NCI-H2227 (cell line): ENCODE measurements around the gene RFPL1.
"Not testable (repeated sequence)": the region's sequence is repeated elsewhere in the genome, so short reads cannot be mapped to it uniquely, and the experiment has no call there.

Experiments
- DNase-seq: peaks from one replicate; lab custom pipeline; 2025; ENCODE audit not compliant: unreplicated experiment; lab: John Stamatoyannopoulos, UW

RFPL1 gene

DNA sequence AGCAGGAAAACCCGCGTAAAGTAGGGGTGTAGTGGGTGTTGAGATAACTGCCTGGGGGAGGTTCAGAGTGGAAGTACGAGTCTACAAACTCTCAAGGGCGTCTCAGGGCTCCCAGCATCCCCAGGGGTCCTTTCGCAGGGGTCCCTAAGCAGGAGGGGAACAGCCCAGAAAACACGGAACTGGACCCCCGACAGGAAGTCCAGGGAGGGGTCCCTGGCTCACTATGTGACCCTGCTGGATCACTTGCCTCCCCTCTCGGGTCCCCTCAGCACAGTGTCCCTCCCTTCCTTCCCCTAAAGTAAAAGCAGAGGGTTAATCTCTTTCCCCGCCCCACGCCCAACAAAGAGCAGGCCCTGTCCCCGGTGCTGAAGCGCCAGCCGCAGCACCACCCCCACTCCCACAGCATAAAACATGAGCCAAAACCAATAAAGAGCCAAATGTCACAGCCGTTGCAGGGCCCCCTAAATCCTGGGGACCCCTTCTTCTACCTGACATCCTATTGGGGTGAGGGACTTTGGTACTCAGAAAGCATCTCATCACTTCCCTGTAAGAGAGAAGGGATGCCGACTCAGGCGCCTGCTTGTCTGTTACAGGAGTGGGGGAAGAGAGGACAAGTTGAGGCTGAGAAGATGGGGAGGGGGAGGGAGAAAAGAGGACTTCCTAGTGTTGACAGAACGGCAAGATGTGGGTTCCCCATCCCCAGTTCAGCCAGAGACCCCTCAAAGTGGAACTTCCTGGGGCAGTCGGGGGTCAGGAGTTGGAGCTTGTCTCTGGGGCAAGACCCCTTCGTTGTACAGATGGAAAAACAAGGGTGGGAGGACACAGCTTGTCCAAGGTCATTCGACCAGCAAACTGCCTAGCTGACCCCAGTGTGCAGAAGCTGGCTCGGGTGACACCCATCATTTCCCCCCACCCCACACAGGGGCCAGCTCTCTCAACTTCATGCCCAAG lies 40.2 kb downstream of the RFPL1 start:
- DNase-seq = peak; percentile 33

DNA sequence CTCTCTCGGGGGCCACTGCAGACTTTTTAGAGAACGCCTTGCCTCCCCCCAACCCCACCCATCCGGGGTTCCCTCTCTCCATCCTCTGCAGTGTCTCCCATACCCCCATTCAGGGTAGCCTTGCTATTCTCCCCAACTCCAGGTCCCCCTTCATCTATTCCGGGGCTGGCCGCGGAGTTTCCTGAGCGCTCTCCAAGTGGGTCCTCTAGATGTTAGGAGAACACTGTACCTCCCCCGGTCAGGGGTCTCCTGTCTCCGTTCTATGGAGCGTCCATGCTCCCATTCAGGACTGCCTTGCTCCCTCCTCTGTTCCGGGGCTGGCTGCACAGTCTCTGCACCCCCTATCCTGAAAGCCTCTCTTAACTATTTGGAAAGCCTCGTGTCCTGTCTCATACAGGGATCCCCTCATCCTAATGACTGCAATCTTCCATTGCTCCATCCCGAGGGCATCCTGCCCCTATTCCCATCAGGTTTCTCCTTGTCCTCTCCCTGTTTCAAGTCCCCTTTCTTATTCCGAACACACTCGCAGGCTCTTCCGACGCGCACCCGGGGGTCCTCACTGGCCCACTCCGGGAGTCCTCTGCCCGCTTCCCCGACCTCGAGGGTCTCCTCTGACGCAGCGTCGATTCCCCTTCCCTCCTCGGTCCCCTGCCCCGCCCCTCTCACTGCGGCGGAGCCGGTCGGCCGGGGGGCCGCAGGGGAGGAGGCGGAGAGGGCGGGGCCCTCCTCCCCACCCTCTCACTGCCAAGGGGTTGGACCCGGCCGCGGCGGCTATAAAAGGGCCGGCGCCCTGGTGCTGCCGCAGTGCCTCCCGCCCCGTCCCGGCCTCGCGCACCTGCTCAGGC lies 41.3 kb downstream of the RFPL1 start, which contains the start of gene NEFH:
TSS of gene NEFH (plus strand) at position 802 of the 845 bp plus-strand sequence. CDS start 45 bp downstream, outside the sequence.
- peak; percentile 88 for DNase-seq

DNA sequence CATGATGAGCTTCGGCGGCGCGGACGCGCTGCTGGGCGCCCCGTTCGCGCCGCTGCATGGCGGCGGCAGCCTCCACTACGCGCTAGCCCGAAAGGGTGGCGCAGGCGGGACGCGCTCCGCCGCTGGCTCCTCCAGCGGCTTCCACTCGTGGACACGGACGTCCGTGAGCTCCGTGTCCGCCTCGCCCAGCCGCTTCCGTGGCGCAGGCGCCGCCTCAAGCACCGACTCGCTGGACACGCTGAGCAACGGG lies 41.8 kb downstream of the RFPL1 start:
- no peak for DNase-seq

DNA sequence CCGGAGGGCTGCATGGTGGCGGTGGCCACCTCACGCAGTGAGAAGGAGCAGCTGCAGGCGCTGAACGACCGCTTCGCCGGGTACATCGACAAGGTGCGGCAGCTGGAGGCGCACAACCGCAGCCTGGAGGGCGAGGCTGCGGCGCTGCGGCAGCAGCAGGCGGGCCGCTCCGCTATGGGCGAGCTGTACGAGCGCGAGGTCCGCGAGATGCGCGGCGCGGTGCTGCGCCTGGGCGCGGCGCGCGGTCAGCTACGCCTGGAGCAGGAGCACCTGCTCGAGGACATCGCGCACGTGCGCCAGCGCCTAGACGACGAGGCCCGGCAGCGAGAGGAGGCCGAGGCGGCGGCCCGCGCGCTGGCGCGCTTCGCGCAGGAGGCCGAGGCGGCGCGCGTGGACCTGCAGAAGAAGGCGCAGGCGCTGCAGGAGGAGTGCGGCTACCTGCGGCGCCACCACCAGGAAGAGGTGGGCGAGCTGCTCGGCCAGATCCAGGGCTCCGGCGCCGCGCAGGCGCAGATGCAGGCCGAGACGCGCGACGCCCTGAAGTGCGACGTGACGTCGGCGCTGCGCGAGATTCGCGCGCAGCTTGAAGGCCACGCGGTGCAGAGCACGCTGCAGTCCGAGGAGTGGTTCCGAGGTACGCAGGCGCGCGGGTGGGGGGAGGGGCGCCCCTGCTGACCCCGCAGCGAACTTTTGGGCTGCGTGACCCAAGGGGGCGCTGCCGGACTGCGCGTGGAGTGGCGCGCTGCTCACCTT lies 42.3 kb downstream of the RFPL1 start:
- peak; percentile 85 for DNase-seq

DNA sequence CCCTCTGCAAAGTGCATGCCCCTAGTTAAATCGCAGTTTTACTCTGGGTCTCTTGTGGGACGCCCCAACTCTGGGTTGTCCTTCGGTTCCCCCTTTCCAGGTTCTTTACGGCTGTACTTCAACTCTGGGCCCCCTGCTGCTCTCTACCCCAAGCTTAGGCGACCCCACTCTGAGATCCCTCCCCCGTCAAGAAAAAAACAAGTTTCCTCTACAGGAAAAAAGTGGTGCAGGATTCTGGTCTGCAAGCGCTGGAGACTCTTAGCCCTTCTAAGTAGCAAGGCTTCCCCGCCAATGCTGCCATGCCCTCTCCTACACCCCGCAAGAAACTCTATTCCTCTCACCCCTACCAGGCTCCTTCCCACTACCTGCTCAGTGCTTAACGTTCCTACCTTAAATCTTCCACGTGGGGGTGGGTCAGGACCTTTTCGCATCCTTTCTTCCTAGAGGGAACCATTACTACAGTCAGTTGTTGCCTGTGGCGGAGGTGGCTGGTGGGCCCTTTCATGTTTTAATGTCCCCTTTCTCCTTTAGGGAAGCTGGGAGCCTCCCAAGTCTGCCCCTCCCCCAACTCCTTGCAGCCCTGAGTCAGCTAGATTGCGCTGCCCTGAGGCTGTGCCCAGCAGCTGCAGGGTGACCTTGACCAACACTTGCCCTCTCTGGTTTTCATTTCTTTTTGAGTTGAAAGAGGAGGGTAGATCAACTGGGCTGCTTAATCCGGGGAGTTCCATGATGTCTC lies 43.0 kb downstream of the RFPL1 start:
- DNase-seq = peak; percentile 19

DNA sequence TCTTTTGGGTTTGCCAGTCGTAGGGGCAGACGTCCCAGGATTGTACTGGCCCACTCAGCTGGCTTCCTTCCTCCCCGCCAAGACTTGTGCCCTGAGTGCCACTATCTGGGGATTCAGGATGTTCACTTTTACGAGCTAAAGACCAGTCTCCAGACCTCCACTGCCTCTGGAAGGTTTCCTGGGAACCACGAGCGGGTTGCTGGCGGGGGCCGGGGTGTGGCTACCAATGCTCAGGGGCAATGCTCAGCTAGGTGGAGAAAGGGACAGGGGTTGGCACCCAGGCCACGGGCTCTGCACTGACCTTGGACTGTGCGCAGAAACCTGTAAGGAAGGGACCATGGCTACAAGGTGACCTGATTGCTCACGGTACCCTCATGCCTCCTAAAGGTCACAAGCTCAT lies 43.9 kb downstream of the RFPL1 start:
- DNase-seq = no peak

DNA sequence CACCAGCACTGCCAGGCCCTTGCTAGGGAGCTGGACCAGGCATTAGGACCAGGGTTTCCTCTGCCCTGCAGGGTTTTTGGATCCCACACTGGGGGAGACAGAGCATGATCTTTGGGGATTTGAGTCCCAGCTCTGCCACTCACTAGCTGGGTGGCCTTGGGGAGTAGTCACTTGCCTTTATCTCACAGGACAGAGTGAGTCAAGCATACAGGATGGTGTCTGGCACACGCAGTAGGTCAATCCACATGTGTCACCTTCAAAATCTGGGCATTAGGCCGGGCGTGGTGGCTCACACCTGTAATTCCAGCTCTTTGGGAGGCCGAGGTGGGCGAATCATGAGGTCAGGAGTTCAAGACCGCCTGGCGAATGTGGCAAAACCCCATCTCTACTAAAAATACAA lies 44.3 kb downstream of the RFPL1 start:
- no peak for DNase-seq

DNA sequence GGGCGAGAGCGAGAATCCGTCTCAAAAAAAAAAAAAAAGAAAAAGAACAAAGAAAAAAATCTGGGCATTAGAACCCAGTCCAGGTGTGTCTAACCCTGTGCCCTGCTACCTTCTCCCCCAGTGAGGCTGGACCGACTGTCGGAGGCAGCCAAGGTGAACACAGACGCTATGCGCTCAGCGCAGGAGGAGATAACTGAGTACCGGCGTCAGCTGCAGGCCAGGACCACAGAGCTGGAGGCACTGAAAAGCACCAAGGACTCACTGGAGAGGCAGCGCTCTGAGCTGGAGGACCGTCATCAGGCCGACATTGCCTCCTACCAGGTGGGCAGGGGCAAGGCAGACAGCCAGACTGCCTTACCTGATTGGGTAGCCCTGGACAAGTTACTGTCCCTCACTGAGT lies 44.9 kb downstream of the RFPL1 start:
- DNase-seq = no peak

DNA sequence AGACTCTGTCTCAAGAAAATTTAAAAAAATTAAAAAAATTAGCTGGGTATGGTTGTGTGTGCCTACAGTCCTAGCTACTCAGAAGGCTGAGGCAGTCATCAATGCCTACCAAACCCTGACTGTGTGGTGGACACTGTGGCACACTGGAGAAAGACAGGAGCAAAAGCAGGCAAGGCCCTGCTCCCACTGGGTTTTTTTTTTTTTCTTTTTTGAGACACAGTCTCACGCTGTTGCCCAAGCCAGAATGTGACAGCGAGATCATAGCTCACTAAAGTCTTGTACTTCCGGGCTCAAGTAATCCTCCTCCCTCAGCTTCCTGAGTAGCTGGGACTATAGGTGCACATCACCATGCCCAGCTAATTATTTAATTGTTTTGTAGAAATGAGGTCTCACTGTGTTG lies 46.3 kb downstream of the RFPL1 start:
- no peak for DNase-seq

DNA sequence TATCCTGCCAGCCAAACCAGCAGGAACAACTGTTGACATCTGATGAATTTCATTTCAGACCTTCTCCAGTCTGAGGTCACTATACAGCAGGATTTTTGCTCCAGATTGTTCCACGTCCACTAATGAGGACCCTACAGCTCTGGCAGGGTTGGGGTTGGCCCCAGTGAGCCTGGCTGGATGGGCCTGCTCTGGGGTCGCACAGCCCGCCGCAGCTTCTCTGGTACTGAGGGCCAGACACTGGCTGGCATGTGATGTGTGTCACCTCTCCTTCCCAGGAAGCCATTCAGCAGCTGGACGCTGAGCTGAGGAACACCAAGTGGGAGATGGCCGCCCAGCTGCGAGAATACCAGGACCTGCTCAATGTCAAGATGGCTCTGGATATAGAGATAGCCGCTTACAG lies 47.1 kb downstream of the RFPL1 start:
- DNase-seq = no peak

DNA sequence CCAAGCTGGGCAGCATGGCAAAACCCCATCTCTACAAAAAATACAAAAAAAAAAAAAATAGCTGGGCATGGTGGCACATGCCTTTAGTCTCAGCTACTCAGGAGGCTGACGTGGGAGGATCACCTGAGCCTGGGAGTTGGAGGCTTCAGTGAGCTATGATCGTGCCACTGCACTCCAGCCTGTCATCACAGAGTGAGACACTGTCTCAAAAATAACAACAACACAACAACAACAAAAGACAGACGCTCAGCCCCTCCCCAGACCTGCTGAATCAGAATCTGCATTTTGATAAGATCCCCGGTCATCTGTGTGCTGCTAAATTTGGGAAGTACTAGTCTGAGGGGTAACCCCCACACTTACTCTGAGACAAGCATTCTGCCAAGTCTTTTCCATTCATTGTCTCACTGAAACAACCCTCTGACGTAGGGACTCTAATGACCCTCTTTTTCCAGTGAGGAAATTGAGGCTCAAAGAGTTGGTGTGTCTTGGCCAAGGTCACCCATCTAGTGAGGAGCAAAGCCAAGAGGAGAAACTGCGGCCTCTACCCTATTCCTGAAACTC lies 49.1 kb downstream of the RFPL1 start:
- DNase-seq = no peak

DNA sequence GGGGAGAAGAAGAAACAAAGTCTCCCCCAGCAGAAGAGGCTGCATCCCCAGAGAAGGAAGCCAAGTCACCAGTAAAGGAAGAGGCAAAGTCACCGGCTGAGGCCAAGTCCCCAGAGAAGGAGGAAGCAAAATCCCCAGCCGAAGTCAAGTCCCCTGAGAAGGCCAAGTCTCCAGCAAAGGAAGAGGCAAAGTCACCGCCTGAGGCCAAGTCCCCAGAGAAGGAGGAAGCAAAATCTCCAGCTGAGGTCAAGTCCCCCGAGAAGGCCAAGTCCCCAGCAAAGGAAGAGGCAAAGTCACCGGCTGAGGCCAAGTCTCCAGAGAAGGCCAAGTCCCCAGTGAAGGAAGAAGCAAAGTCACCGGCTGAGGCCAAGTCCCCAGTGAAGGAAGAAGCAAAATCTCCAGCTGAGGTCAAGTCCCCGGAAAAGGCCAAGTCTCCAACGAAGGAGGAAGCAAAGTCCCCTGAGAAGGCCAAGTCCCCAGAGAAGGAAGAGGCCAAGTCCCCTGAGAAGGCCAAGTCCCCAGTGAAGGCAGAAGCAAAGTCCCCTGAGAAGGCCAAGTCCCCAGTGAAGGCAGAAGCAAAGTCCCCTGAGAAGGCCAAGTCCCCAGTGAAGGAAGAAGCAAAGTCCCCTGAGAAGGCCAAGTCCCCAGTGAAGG lies 50.9 kb downstream of the RFPL1 start:
- DNase-seq = not testable (repeated sequence)

DNA sequence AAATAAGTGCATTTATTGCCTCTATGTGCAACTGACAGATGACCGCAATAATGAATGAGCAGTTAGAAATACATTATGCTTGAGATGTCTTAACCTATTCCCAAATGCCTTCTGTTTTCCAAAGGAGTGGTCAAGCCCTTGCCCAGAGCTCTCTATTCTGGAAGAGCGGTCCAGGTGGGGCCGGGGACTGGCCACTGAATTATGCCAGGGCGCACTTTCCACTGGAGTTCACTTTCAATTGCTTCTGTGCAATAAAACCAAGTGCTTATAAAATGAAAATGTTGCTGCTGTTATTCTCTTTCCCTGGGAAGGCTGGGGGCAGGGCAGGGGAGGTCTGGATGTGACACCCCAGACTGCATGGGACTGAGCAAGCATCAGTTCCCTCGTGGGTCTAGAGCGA lies 52.6 kb downstream of the RFPL1 start:
- no peak for DNase-seq
